Activated naive CD8-positive, alpha-beta T cell treated with anti-CD3 and anti-CD28 coated beads, Interleukin-2, amount 10 ng/mL, durations not matched to agents 7 days and 5 days (primary cell): ENCODE measurements around the gene CEMIP2. TPM values are rescaled to one million over a fixed set of nuclear protein-coding genes. Genes with fewer than 3 reads are reported as not detected.

Experiments used
- ATAC-seq: fragments of 150-1000 bp; cut with Tn5 transposase; one replicate; pipeline ENCODE4 v1.10.0; 2021; ENCODE audit warnings: low read depth, moderate library complexity
- POLR2A ChIA-PET: fragments of 350-600 bp; sonication (Branson Sonifier 250); formaldehyde crosslinking; loops from one replicate; lab custom pipeline; 2021; ENCODE audit warnings: antibody characterized with exemption; lab: Charles Lee
- DNase-seq: peaks from one replicate; pipeline ENCODE4 v3.0.0; 2021
- H3K27ac Mint-ChIP-seq: one replicate; pipeline ENCODE4 v1.8.0; 2022; ENCODE audit warnings: mild to moderate bottlenecking, mixed read lengths
- H3K27me3 Mint-ChIP-seq: one replicate; pipeline ENCODE4 v1.8.0; 2022; ENCODE audit warnings: mild to moderate bottlenecking, moderate library complexity, mixed read lengths
- H3K36me3 Mint-ChIP-seq: one replicate; pipeline ENCODE4 v1.8.0; 2021; ENCODE audit warnings: mild to moderate bottlenecking, mixed read lengths
- H3K4me1 Mint-ChIP-seq: one replicate; pipeline ENCODE4 v1.8.0; 2021; ENCODE audit warnings: mixed read lengths
- H3K4me3 Mint-ChIP-seq: one replicate; pipeline ENCODE4 v1.8.0; 2022; ENCODE audit warnings: mild to moderate bottlenecking, moderate library complexity, mixed read lengths
- H3K9me3 Mint-ChIP-seq: one replicate; pipeline ENCODE4 v1.8.0; 2021; ENCODE audit warnings: mixed read lengths
- total RNA-seq, 2 experiments: library from RNA; stranded (reverse); gene quantifications; one replicate each; pipeline ENCODE4 v1.2.3, GENCODE V29; 2021

Gene CEMIP2
- total RNA-seq, 2 experiments from 2014 or later, result 54.1 to 55.9 TPM

- DNase-seq (no peak), ATAC-seq (no peak)
- H3K4me1 Mint-ChIP-seq, result peaks cover 44% of the 10 kb centered on the region
- peak overlapping the region; percentile 89 for H3K4me3 Mint-ChIP-seq
- POLR2A ChIA-PET, result interaction anchor here (0.6 to 5.3 kb wide), 6 partner anchors 11 to 144 kb away, joined by 3 to 57 read pairs (median 4); partner anchors contain the start of genes ABHD17B and C9orf85
- H3K27ac Mint-ChIP-seq, result peak overlapping the region; percentile 93
- H3K9me3 Mint-ChIP-seq, result no peaks in the 10 kb centered on the region
- H3K36me3 Mint-ChIP-seq, result peaks cover 10% of the 10 kb centered on the region
- no peaks in the 10 kb centered on the region for H3K27me3 Mint-ChIP-seq
These were observed 1.0 kb downstream of the CEMIP2 start for GRCh38 chr9:71767163-71767775.

GRCh38 chr9:71766663-71767062 lies 1.6 kb downstream of the CEMIP2 start:
- POLR2A ChIA-PET, result interaction anchor here (0.6 to 5.3 kb wide), 6 partner anchors 12 to 145 kb away, joined by 3 to 57 read pairs (median 4); partner anchors contain the start of genes ABHD17B and C9orf85
- ATAC-seq, result no peak
- H3K27me3 Mint-ChIP-seq, result no peaks in the 10 kb centered on the region
- H3K4me3 Mint-ChIP-seq, result peak overlapping the region; percentile 89
- peaks cover 46% of the 10 kb centered on the region for H3K4me1 Mint-ChIP-seq
- H3K36me3 Mint-ChIP-seq, result peaks cover 10% of the 10 kb centered on the region
- no peak for DNase-seq
- H3K9me3 Mint-ChIP-seq, result no peaks in the 10 kb centered on the region
- peak overlapping the region; percentile 93 for H3K27ac Mint-ChIP-seq

GRCh38 chr9:71765693-71766092 lies 2.6 kb downstream of the CEMIP2 start:
- H3K4me3 Mint-ChIP-seq, result peak overlapping the region; percentile 89
- POLR2A ChIA-PET, result interaction anchor here (0.6 to 5.3 kb wide), 5 partner anchors 17 to 83 kb away, joined by 3 to 57 read pairs (median 4); no protein-coding TSS in a partner anchor
- no peaks in the 10 kb centered on the region for H3K27me3 Mint-ChIP-seq
- H3K36me3 Mint-ChIP-seq, result peaks cover 10% of the 10 kb centered on the region
- H3K9me3 Mint-ChIP-seq, result no peaks in the 10 kb centered on the region
- no peak for ATAC-seq
- peak overlapping the region; percentile 93 for H3K27ac Mint-ChIP-seq
- H3K4me1 Mint-ChIP-seq, result peaks cover 53% of the 10 kb centered on the region
- DNase-seq, result no peak

- no peak for ATAC-seq
- POLR2A ChIA-PET, result interaction anchor here (0.6 to 1.3 kb wide), 4 partner anchors 18 to 1352 kb away, joined by 3 to 4 read pairs (median 4); no protein-coding TSS in a partner anchor
- H3K36me3 Mint-ChIP-seq, result peaks cover 12% of the 10 kb centered on the region
- H3K4me3 Mint-ChIP-seq, result peak overlapping the region; percentile 74
- no peaks in the 10 kb centered on the region for H3K9me3 Mint-ChIP-seq
- no peaks in the 10 kb centered on the region for H3K27me3 Mint-ChIP-seq
- H3K27ac Mint-ChIP-seq, result peak overlapping the region; percentile 73
- peaks cover 54% of the 10 kb centered on the region for H3K4me1 Mint-ChIP-seq
- no peak for DNase-seq
These were observed 3.4 kb downstream of the CEMIP2 start for GRCh38 chr9:71764891-71765290.

GRCh38 chr9:71764463-71764862 lies 3.9 kb downstream of the CEMIP2 start:
- peak overlapping the region; percentile 74 for H3K4me3 Mint-ChIP-seq

GRCh38 chr9:71763832-71764231 lies 4.5 kb downstream of the CEMIP2 start:
- POLR2A ChIA-PET, result no interaction called here
- H3K36me3 Mint-ChIP-seq, result peaks cover 14% of the 10 kb centered on the region

More at GRCh38 chr9:71764463-71764862, 3.9 kb downstream of the CEMIP2 start:
- DNase-seq, result no peak
- Mint-ChIP-seq H3K4me1 (peaks cover 51% of the 10 kb centered on the region), H3K27ac (peak overlapping the region; percentile 73), H3K27me3 (no peaks in the 10 kb centered on the region), H3K9me3 (no peaks in the 10 kb centered on the region), H3K36me3 (peaks cover 12% of the 10 kb centered on the region)
- POLR2A ChIA-PET, result interaction anchor here (0.6 to 1.3 kb wide), 4 partner anchors 18 to 1352 kb away, joined by 3 to 4 read pairs (median 4); no protein-coding TSS in a partner anchor
- ATAC-seq, result no peak

GRCh38 chr9:71762900-71763653 lies 5.2 kb downstream of the CEMIP2 start:
- ATAC-seq (no peak), DNase-seq (no peak)
- Mint-ChIP-seq H3K36me3 (peaks cover 14% of the 10 kb centered on the region), H3K27me3 (no peaks in the 10 kb centered on the region), H3K4me3 (peak overlapping the region; percentile 74), H3K27ac (peak overlapping the region; percentile 71), H3K9me3 (no peaks in the 10 kb centered on the region), H3K4me1 (peaks cover 61% of the 10 kb centered on the region)
- POLR2A ChIA-PET, result no interaction called here

More at GRCh38 chr9:71763832-71764231, 4.5 kb downstream of the CEMIP2 start:
- peaks cover 56% of the 10 kb centered on the region for H3K4me1 Mint-ChIP-seq
- no peaks in the 10 kb centered on the region for H3K27me3 Mint-ChIP-seq
- H3K27ac Mint-ChIP-seq, result peak overlapping the region; percentile 71
- ATAC-seq (no peak), DNase-seq (no peak)
- no peaks in the 10 kb centered on the region for H3K9me3 Mint-ChIP-seq
- peak overlapping the region; percentile 74 for H3K4me3 Mint-ChIP-seq

- no peak for ATAC-seq
- POLR2A ChIA-PET, result no interaction called here
- H3K4me1 Mint-ChIP-seq, result peaks cover 64% of the 10 kb centered on the region
- H3K27ac Mint-ChIP-seq, result no peak overlapping the region
- DNase-seq, result no peak
- H3K4me3 Mint-ChIP-seq, result no peak overlapping the region
- H3K36me3 Mint-ChIP-seq, result peaks cover 16% of the 10 kb centered on the region
- H3K9me3 Mint-ChIP-seq, result no peaks in the 10 kb centered on the region
- H3K27me3 Mint-ChIP-seq, result no peaks in the 10 kb centered on the region
These were observed 6.4 kb downstream of the CEMIP2 start for GRCh38 chr9:71761938-71762353.

- DNase-seq, result no peak
- H3K4me3 Mint-ChIP-seq, result no peak overlapping the region
- POLR2A ChIA-PET, result no interaction called here
- no peak overlapping the region for H3K27ac Mint-ChIP-seq
- H3K36me3 Mint-ChIP-seq, result peaks cover 15% of the 10 kb centered on the region
- no peaks in the 10 kb centered on the region for H3K9me3 Mint-ChIP-seq
- H3K4me1 Mint-ChIP-seq, result peaks cover 65% of the 10 kb centered on the region
- ATAC-seq, result no peak
- no peaks in the 10 kb centered on the region for H3K27me3 Mint-ChIP-seq
These were observed 7.4 kb downstream of the CEMIP2 start for GRCh38 chr9:71760901-71761300.

- Mint-ChIP-seq H3K4me3 (no peak overlapping the region), H3K27ac (no peak overlapping the region), H3K4me1 (peaks cover 51% of the 10 kb centered on the region), H3K27me3 (no peaks in the 10 kb centered on the region), H3K36me3 (peaks cover 11% of the 10 kb centered on the region), H3K9me3 (no peaks in the 10 kb centered on the region)
- ATAC-seq (peak; percentile 28), DNase-seq (no peak)
- POLR2A ChIA-PET, result no interaction called here
These were observed 9.5 kb downstream of the CEMIP2 start for GRCh38 chr9:71758785-71759184.

- DNase-seq, result no peak
- no peaks in the 10 kb centered on the region for H3K9me3 Mint-ChIP-seq
- no peaks in the 10 kb centered on the region for H3K27me3 Mint-ChIP-seq
- no peak overlapping the region for H3K27ac Mint-ChIP-seq
- peaks cover 11% of the 10 kb centered on the region for H3K36me3 Mint-ChIP-seq
- POLR2A ChIA-PET, result no interaction called here
- ATAC-seq, result no peak
- H3K4me1 Mint-ChIP-seq, result peaks cover 47% of the 10 kb centered on the region
- H3K4me3 Mint-ChIP-seq, result no peak overlapping the region
These were observed 10.0 kb downstream of the CEMIP2 start for GRCh38 chr9:71758277-71758676.

GRCh38 chr9:71756753-71757152 lies 11.6 kb downstream of the CEMIP2 start:
- H3K4me3 Mint-ChIP-seq, result no peak overlapping the region
- peaks cover 12% of the 10 kb centered on the region for H3K36me3 Mint-ChIP-seq
- H3K27ac Mint-ChIP-seq, result no peak overlapping the region
- DNase-seq (no peak), ATAC-seq (no peak)
- peaks cover 45% of the 10 kb centered on the region for H3K4me1 Mint-ChIP-seq
- H3K27me3 Mint-ChIP-seq, result no peaks in the 10 kb centered on the region
- POLR2A ChIA-PET, result no interaction called here
- H3K9me3 Mint-ChIP-seq, result no peaks in the 10 kb centered on the region

- peaks cover 16% of the 10 kb centered on the region for H3K36me3 Mint-ChIP-seq
- POLR2A ChIA-PET, result no interaction called here
- H3K27ac Mint-ChIP-seq, result no peak overlapping the region
These were observed 12.4 kb downstream of the CEMIP2 start for GRCh38 chr9:71755869-71756268.

More at GRCh38 chr9:71755869-71756268, 12.4 kb downstream of the CEMIP2 start:
- H3K4me1 Mint-ChIP-seq, result peaks cover 39% of the 10 kb centered on the region
- no peak overlapping the region for H3K4me3 Mint-ChIP-seq
- H3K27me3 Mint-ChIP-seq, result no peaks in the 10 kb centered on the region
- DNase-seq (no peak), ATAC-seq (no peak)
- no peaks in the 10 kb centered on the region for H3K9me3 Mint-ChIP-seq
